ENCODE measurements around the gene HDAC7.
"Not testable (repeated sequence)": the region's sequence is repeated elsewhere in the genome, so short reads cannot be mapped to it uniquely, and the experiment has no call there.

HDAC7 gene

GRCh38 chr12:47848853-47849252 lies 29.1 kb upstream of the HDAC7 start:
- DNase-seq: no peak

DNA sequence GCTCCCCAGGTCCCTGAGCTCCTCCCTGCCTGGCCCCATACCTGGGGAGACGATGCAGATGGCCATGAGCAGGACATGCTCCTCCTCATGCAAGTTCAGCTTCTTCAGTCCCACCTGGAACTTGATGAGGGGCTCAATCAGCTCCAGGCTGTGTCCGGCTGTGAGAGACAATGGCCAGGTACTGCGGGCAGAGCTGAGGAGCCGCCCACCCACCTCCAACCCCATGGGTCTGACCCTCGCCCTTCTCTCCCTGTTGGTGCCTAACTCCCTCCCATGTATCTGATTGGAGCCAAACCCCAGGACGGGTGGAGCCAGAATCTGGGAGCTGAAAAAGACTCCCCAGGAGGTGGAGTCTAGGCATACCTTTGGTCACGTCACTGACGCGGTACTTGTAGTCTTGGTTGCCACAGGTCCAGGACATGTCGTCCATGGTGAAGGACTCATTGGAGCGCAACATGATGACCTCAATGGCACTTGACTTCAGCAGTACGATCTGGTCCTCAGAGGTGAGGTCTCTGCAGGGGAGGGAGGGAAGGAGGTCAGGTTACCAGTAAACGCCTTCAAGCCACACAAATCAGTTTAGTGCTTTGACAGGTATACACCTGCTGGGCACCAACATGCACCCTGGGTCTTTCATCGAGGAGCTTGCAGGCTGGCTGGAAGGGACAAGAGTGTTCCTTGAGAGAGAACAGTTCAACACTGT lies 26.7 kb upstream of the HDAC7 start:
- DNase-seq: no peak

- DNase-seq: no peak
These were observed 25.4 kb upstream of the HDAC7 start for GRCh38 chr12:47845081-47845480.

- DNase-seq: peak; percentile 55
These were observed 24.7 kb upstream of the HDAC7 start for GRCh38 chr12:47844264-47845019.

DNA sequence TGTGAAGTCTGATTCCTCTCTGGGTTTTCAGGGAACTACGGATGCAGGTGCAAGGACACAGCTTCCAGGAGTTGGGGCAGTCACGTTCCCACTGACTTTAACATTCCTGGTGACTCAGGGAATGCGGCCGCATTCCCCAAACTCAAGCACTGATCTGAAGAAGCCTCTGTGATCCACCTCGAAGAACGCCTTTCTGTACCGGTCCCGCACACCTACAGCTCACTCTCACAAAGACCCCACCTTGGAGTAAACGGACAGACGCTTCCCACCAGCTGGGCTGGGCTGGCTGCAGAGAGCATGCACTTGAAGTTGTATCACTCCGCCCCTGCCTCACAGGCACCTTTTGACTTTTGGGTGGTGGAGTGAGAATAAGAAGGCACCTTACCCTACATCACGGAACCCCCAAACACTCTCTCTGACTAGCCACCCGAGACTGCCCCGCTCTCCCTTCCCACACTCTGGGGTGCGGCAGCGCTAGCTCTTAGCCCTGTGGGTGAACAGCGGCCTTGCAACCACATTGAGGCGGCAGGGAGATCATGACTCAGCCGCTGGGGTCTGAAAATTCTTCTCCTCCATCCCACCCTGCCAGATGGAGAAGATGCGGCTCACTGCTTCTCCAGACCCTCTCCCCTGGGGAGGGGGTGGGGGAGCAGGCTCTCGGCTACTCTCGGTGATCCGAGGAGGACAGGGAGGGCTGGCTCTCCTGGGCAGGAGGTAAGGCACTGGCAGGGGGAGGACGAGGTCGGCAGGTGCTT lies 23.7 kb upstream of the HDAC7 start:
- DNase-seq: no peak

DNA sequence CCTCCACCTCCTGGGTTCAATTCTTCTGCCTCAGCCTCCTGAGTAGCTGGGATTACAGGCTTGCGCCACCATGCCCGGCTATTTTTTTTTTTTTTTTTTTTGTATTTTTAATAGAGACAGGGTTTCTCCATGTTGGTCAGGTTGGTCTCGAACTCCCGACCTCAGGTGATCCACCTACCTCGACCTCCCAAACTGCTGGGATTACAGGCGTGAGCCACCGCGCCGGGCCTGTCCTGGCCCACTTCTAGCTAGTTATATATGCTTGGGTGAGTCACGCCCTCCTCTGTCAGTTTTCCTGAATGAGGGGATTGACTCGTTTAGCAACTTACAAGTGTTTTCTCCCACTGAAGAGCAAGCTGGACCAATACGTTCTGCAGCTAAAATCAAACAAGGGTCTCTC lies 22.8 kb upstream of the HDAC7 start:
- DNase-seq: not testable (repeated sequence)

- DNase-seq: no peak
These were observed 22.2 kb upstream of the HDAC7 start for GRCh38 chr12:47841910-47842309.

- no peak for DNase-seq
These were observed 21.8 kb upstream of the HDAC7 start for GRCh38 chr12:47841501-47841900.

GRCh38 chr12:47840571-47840970 lies 20.9 kb upstream of the HDAC7 start:
- DNase-seq: no peak

DNA sequence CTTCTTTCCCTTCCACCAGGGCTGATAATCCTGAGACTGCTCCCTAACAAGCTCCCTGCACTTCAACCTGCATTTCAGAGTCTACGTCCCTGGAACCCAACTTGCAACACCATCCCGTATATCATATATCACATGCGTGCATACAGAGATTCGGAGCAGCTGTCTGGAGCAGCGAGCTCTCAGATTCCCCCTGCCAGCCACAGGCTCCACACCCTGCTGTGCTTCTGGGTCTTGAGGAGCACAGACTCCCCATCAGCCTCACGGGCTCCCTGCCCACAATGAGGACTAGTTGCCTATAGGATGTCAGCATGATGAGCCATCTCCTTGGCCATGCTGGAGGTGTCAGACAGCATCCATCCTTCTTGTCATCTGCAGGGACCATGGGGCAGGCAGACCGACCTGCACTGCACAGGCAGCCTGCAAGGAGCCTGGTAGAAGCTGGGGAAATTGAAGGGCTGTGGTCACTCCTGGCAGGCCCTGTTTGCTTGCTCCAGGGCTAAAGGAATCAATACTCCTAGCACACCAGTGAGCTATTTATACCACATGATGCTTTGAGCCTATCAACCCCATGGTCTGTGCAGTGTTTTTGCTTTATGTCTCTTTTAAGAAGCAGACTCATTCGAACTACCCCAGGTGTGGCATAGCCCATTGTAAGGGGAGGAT lies 19.6 kb upstream of the HDAC7 start:
- DNase-seq: no peak

GRCh38 chr12:47838286-47838931 lies 18.7 kb upstream of the HDAC7 start:
- no peak for DNase-seq

DNA sequence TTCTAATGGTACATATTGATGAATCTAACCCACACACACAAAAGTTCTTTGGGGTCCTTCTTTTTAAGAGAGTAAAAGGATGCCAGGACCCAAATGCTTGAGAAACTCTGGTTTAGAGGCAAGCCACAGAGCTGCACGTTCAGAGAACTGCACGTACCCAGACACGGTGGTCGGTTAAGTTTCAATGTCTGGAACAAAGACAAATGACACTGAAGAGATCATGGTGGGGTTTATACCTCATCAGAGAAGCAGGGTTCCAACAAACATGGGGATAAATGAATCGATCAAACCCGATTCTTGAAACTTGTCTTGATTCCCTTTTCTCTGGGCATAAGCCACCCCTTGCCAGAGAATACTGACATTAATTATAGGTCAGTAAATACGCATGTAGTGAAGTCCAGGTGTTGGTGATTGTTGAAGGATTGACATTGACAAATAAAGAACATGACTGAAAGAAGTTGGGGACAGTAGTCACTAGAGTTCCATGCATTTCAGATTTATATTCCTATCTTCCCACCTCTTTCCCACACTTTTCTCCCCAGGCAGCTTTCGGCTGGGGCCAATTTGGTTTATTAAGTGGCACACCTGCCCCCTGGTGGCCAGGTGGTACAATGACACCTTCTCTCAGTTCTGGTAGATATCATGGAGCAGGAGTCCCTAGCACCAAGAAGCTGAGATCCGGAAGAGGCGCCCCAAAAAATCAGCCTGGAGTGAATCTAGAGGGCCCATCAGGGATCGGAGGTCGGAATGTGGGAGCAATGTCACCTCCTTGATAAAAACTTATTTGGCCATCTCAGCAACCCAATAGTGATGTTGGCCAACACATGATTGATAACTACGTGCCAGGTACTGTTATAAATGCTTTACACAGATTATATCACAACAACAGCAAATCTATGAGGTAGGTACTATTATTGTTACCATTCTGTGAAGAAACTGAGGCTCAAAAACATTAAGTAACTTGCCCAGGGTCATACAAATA lies 17.8 kb upstream of the HDAC7 start:
- peak; percentile 52 for DNase-seq

DNA sequence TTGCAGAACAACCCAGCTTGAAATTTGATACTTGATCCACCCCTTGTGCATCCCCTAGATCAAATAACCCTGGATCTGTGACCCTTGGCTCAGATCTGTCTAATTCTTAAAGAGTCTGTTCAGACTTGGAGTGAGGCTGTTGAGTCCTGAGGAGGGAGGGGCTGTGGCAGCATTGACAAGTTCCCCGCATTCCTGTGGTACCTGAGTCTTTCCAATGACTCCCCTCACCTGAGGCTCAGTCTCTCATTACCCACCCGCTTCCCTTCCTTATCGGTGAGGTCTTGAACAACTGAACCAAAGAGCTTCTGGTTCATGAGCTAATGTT lies 16.1 kb upstream of the HDAC7 start:
- DNase-seq: no peak

GRCh38 chr12:47835006-47835830 lies 15.5 kb upstream of the HDAC7 start:
- no peak for DNase-seq

- DNase-seq: no peak
These were observed 14.6 kb upstream of the HDAC7 start for GRCh38 chr12:47834199-47834903.

- no peak for DNase-seq
These were observed 13.9 kb upstream of the HDAC7 start for GRCh38 chr12:47833591-47834012.

GRCh38 chr12:47832263-47832933 lies 12.7 kb upstream of the HDAC7 start:
- no peak for DNase-seq

- no peak for DNase-seq
These were observed 9.9 kb upstream of the HDAC7 start for GRCh38 chr12:47829584-47829983.

GRCh38 chr12:47828976-47829482 lies 9.3 kb upstream of the HDAC7 start:
- peak; percentile 38 for DNase-seq

All from DMS153 (cell line).